ENCODE results near the gene HS3ST6.

- TF ChIP-seq, protein P1, sequence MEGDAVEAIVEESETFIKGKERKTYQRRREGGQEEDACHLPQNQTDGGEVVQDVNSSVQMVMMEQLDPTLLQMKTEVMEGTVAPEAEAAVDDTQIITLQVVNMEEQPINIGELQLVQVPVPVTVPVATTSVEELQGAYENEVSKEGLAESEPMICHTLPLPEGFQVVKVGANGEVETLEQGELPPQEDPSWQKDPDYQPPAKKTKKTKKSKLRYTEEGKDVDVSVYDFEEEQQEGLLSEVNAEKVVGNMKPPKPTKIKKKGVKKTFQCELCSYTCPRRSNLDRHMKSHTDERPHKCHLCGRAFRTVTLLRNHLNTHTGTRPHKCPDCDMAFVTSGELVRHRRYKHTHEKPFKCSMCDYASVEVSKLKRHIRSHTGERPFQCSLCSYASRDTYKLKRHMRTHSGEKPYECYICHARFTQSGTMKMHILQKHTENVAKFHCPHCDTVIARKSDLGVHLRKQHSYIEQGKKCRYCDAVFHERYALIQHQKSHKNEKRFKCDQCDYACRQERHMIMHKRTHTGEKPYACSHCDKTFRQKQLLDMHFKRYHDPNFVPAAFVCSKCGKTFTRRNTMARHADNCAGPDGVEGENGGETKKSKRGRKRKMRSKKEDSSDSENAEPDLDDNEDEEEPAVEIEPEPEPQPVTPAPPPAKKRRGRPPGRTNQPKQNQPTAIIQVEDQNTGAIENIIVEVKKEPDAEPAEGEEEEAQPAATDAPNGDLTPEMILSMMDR (conservative IDR thresholded peaks at IDR 0.05; ENCODE audit: low read depth, low read length): no peak
- TF ChIP-seq EZH2phosphoT487 (IDR thresholded peaks at IDR 0.05; ENCODE audit: borderline replicate concordance, low read length): no peak
These were observed 46.1 kb downstream of the HS3ST6 start, which contains the start of gene MEIOB for GRCh38 chr16:1871974-1872635.
